GM19452 (cell line): Measurements from ENCODE around the gene HOXD10.

Experiments used
- ATAC-seq: cut with Tn5 transposase; IDR thresholded peaks from one replicate; pipeline ENCODE4 v1.9.1; 2021; ENCODE audit not compliant: unreplicated experiment

HOXD10 gene

DNA sequence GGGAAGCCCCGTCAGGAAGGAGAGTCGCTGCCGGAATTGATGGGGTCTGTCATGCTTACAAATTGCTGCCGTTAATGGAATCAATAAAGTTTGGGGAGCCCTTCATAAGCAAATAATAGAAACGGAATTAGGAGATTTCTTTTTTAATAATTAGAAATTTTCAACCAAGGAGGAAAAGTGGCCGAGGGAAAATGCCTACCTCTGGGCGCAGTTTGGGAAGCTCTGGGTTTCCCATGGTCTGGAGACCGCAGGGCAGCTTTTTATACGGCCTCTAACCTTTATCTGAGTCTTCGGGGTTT, 34.1 kb upstream of the HOXD10 start:
- ATAC-seq = no peak

DNA sequence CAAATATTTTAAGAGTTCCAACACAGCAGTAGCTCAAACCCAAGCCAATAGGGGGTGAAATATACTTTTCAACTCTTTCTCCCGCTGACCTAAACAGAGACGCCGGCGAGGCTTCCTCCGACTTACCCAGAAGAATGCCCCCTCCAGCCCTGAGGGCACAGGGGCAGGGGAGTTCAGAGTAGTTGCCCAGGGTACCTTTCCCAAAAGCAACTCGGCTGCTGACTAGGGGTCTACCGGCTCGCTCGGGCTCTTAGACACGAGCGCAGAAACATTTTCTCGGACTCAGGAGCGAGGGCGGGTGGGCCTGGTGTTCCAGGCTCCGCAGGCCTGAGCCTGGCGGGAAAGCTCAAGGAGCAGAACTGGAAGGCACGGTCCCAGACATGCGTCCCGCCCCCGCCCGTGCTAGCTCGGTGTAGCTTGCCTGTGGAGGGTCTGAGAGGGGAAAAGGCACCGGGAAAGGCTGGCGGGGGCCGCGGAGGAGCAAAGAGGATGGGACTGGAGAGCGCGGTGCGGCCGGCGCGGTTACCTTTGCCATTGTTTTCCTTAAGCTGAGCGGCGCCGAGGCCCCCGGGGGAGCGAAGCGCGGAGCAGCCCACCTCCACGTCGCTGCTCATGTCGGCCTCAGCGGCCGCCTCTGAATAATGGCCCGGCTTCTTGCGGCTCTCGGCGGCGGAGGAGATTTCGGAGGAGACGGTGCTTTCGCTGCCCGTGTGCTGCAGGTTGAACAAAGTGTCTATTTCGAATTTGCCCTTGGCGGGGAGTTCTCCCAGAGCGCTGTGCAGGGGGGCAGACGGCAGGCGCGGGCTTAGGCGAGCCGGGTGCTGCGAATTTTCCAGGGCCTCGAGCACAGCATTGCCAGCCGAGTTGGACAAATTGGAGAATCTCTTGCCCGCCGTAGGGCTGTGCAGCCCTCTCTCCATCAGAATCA, 33.5 kb upstream of the HOXD10 start:
- ATAC-seq = no peak

DNA sequence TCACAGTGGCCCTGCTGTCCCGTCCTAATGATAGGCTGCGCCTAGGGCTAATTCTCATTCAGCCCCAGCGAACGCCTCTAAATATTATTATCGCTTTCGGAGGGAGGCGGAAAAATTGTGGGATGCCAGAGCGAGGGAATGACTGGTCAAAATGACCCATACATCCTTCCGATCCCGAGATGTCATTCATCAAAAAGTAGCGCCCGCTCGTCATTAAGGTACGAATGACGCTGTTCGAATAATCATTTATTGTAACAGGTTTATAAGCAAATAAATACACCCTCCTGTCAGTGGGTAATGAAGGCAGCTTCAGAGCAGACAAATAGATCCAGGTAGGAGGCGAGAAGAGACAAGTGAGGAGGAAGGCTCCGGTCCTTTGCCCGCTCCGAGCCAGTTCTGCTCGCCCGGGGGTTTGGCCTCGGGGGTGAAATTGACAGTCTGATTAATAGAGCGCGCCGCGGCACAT, 32.7 kb upstream of the HOXD10 start, which contains the start of gene EVX2:
Gene EVX2, minus strand, starts transcription at position 167 of the 466 bp plus-strand sequence. CDS start 186 bp downstream, outside the sequence.
- ATAC-seq = no peak

DNA sequence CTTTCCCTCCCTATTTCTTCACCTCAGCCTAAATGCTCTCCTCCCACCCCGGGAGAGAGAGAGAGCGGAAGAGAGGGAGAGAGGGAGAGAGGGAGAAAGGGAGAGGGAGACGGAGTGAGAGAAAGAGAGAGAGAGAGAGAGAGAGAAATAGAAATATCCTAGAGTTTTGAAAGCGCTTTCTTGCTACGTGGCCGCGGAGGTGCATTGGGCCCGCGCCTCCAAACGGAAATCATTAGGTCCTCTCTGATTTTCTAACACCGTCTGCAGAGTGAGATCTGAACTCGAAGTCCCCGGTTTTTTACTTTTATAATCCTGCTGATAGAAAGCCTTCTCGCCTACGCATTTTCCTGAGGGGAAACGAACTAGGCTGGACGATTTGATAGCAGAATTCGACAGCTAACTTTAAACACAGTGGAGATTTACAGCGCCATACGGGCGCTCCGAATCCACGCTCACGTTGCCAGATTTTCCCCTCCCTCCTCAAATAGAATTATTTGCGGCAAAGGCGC, 31.9 kb upstream of the HOXD10 start:
- no peak for ATAC-seq

DNA sequence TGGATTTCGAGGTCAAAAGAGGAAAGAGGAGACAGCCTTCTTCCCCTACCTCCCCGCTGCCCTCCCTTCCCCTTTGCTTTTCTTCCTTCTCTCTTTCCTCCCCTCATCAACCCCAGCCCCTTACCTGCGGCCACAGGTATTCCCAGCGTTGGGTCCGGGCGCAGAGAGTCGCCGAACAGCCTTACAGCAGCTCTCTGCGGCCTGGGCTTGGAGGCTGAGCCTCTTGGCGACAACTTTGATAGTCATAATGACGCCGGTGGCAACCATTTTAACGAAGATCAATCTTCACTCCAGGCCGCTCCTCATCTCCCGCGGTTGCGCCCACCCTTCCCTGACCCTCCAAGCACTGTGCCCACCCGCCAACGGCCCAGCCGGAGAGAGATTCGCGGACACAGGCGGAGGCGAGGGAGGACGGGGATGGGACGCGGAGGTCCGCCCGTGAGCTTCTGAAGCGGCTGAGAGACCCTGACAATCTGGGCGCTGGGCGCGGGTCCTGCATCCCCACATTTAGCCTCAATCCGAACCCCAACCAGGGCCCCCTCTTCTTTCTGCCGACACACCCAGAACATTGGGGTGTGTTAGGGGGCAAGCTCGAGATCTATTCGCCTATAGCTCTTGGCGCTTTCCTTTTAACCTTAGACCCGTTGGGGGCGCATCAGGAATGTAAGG, 31.3 kb upstream of the HOXD10 start:
- ATAC-seq = no peak

DNA sequence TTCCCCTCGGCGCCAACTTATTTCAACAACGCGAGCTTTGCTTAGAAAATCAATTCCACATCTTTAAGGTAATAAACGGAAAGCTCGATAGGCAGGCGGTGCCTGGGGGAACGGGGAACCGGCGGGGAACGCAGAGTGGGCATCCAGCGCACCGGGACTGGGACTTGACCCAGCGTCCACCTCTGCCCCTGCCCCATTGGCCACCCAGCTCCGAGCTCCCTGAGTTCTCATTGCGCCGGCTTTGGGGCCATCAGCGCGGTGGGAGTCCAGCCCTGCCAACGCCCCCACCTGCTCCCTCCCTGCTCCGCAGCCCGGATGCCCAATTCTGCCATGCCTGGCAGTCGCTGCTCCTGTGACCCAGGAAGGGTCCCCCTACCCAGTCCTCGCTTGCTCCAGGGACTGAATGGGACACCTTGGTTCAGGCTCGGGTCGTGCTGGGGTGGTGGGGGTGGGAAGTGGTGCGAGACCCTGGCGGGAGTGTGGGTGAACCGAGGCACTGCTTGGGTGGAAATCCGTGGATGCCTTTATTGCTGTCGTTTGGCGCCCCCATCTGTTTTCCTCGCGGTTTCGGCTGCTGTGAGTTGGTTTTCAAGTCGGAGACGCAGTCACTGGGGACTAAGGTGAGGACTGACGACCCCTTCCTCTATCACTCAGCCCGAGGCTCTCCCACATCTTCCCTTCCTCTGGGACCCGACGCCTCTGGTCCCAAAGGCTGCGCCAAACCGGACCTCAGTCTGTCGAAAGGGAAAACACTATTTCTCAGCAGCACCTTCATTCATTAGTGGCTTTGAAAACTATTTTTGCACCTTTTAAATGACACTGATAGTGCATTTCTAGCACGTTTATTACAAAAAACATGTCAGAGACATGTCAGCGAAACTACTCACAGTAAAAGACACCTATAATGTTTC, 30.5 kb upstream of the HOXD10 start:
- ATAC-seq = no peak

DNA sequence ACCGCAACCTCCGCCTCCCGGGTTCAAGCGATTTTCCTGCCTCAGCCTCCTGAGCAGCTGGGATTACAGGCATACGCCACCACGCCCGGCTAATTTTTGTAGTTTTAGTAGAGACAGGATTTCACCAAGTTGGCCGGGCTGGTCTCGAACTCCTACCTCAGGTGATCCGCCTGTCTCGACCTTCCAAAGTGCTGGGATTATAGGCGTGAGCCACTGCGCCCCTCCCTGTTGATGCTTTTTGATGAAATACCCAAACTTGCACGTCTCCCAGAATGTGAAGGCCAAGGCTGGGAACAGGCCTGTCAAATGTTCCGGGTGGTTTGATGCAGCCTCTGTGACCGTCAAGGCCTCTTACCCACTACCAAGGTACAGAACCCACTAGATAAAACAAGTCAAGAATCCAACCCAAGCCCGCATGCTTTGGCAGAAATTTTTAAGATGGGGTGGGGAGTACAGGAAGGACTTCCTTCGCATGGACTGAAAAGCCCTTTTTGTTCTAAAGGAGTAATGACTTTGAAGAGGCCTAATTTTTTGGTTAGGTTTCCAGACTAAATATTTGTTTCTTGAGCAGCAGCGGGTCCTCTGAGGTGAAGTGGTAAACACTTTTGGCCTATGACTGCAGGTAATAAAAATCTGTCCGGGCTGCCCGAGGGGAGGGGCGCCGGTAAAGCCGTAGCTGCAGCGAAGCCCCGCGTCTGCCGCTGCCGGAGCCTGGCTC, 29.1 kb upstream of the HOXD10 start:
- ATAC-seq = no peak

DNA sequence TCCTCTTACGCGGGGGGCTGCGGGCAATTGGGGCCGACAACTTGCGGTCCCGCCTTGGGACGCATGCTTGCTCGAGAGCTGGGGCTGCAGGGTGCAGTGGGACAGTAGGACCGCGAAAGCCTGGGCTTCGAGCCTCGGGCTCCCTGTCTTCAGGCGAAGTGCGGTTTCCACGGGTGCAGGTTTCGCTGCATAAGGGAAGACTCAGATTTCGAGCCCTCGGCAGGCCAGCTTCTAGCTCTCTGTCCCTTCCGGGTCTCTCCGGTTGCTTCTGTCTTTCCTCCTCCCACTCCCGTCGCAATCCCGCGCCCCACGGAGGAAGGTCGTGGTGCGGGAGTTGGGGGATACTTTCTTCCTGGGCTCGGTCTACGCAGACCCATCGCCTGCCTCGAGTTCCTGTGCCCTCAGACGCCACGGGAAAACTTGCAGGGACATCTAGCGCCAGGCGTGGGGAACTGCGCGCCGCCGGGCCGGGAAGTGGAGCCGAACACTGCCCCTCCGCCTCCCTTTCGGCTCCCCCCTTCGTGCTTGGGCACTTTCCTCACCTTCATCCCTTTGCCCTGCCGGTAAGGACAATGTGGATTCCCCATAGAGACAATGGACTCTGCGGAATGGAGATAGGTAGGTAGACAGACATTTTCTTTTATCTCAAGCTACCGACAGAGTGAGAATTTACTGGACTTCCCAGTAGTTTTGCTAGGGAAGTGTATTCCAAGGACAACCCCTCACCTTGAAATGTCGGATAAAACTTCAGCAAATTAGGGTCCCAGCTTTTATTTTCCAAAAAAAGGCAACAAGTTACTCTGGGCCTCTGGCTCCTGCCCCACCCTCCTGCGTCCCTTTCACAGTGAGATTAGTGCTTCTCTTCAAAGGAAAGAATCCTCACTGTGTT, 28.3 kb upstream of the HOXD10 start:
- ATAC-seq = no peak

DNA sequence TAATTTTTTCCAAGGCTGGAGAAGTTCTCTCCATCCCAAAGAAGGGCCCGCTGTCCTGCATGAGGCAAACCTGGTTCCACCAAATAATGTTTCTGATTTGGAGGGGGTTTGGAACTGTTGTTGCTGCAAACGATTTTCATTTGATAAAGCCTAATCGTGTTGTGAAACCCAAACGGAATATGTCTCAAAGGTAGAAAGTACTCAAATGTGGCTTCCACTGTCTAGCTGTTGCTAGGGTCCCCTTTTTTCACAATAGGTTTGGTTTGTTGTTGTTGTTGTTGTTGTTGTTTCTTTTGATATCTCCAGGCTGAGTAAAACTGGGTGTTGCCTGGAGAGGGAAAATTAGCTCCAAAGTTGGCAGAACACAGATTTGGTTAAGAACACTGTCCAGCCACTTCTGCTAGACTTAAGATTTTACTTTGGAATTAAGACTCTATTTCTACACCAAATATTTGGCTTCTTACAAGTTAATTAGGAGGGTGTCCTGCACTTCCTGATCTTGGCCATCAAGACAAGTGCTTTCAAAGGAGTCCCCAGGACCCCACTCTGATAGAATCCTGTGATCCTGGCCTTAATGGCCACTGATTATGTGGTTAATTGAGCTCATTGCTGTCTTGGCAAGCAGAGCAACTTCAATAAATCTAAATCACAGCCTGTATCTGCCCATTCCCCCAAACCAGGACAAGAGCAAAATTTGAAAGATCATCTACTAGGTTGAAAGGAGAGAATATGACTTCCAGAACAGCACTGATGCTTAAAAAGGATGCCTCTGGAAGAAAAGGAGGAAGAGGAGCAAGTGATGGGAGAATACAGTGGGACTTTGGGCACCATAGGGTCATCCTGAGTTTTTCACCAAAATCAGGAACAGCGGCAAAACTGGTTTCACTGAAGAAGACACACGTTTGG, 27.4 kb upstream of the HOXD10 start:
- ATAC-seq = no peak

DNA sequence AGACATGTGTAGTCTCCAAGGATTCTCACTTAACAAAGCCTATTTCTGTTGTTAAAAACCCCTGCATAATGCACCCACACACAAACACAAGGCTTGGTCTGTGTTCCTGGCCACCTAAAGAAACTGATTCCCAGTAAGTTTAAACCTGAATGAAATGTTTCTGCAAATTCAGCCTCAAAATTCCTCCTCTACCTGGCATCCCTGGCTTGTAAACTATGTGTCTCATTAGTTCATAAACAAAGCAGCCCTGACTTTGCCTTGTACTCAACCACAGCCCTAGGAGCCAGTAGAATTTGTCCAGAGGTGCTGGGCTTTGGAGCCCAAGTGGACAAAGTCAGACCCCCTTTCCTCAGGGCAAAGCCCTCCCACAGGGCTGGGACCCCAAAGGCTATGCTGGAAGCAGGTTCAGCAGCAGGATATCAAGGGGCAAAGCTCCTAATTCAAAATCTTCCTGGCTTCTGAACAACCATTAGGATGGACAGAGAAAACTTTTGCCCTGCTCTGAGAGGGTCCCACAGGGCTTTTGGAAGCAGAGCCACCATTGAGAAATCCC, 26.7 kb upstream of the HOXD10 start:
- ATAC-seq = no peak

DNA sequence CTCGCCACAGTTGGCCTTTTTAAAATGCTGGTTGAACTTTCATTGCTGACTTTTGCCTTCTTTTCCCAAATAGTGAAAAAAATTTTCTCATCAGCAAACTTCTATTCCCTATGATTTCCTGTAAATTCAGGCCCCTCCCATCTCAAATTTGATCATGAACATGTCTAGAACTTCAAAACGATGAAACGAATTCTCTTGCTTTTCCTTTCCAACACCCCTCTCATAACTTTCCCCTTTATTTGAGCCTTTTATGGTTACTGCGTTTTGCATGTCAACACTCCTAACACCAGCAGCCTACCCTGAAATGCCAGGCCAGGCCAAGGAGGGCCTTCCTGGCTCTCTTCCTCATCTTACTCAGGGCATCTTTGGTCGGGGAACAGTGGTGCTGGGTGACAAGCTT, 25.7 kb upstream of the HOXD10 start:
- ATAC-seq = no peak

DNA sequence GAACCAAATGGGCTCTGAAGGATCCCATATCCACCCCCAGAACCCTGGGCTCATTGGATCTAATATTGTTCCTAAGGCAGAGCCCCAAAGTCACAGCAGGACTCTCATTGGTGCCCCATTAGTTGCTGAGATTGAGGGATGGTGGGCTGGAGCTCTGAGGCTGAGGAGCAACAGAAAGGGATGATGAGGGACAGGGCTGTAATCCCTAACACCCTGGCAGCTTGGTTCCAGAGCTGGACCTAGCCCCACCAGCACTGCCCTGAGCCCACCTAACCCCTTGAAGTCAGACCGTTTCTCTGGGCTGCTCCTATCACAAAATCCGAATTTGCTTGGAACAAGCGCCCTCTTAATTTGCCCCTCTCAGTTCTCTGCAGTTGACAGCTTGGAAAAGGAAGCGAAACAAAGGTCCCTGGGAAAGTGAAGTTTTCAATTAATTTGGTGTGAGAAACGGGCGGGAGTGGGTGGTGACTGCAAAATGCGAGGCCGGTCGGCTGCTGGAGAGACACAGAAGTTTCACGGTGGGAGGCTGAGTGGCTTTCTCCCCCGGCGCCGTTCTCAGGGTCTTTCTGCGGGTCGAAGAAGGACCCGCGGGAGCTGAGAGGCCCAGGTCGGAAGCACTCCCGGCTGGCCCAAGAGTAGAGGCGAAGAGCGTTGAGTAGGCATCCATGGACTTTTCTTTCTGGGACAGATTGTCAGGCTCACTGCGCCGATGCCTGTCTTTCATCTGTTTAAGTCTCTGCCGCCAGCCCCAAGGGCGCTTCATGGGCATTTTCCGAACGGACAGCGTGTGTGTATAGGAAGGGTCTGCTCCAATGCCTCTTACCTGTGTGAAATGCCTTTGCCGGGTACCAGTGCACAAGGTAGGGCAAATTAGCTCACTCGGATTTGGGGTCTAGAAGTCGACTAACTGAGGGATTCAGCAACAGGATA, 25.0 kb upstream of the HOXD10 start:
- ATAC-seq = no peak

DNA sequence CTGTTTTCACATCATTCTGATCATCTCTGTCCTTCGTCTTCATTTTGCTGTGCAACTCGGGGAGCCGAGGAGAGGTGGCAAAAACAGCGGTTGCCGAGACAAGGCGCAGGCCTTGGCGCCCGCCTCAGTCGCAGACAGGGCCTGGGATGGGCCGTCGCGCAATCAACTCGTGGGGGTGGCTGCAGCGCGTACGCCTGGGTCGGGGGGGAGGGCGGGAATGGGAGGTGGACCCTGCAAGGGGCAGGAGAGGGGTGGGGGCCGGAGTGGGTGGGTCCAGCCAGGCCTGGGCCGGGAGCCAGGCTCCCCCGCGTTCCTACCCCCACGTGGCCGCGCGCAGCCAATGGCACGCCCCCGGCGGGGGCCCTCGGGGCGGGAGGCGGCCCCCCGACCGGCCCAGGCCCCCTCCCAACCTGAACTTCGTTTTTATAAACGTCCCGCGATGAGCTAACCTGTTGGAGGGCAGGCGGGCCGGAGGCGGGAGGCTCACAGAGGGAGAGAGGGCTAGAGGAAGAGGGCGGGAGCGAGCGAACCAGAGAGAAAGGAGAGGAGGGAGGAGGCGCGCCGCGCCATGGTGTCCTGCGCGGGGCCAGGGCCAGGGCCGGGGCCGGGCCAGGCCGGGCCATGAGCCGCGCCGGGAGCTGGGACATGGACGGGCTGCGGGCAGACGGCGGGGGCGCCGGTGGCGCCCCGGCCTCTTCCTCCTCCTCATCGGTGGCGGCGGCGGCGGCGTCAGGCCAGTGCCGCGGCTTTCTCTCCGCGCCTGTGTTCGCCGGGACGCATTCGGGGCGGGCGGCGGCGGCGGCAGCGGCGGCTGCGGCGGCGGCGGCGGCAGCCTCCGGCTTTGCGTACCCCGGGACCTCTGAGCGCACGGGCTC, 24.1 kb upstream of the HOXD10 start, which contains the start of gene HOXD13:
Gene HOXD13, plus strand, starts transcription at position 452 of the 875 bp plus-strand sequence. Its CDS starts 170 bp downstream, at position 622.
- ATAC-seq = no peak

DNA sequence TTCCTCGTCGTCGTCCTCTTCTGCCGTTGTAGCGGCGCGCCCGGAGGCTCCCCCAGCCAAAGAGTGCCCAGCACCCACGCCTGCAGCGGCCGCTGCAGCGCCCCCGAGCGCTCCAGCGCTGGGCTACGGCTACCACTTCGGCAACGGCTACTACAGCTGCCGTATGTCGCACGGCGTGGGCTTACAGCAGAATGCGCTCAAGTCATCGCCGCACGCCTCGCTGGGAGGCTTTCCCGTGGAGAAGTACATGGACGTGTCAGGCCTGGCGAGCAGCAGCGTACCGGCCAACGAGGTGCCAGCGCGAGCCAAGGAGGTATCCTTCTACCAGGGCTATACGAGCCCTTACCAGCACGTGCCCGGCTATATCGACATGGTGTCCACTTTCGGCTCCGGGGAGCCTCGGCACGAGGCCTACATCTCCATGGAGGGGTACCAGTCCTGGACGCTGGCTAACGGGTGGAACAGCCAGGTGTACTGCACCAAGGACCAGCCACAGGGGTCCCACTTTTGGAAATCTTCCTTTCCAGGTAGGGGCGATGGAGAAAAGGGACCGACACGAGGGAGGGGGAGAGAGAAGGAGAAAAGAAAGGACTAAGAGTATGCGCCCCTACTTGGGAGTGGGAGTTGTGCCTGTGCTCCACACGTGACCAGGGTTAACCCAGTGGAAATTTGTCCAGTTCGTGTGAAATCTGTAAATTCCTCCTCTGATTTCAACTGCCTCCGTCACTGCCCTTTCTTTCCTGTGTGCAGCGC, 23.3 kb upstream of the HOXD10 start:
- ATAC-seq = no peak

DNA sequence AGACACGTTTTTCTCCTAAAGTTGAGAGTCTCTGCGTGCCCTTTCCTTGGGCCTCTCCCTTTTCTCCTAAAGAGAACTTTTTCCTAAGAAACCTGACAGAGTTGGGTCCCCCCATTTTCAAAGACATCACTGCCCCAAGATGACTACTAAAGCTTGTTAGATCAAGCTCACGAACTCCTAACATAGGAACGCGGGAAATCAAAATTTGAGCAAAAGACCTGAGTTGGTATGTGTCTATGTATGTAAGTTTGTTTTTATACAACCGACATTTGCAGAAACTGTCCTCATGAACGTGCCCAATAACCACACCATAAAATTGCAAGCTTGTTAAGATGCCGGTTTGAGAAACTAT, 22.7 kb upstream of the HOXD10 start:
- ATAC-seq = no peak
